ENCODE data around the gene ZNF571.

ZNF571 gene

DNA sequence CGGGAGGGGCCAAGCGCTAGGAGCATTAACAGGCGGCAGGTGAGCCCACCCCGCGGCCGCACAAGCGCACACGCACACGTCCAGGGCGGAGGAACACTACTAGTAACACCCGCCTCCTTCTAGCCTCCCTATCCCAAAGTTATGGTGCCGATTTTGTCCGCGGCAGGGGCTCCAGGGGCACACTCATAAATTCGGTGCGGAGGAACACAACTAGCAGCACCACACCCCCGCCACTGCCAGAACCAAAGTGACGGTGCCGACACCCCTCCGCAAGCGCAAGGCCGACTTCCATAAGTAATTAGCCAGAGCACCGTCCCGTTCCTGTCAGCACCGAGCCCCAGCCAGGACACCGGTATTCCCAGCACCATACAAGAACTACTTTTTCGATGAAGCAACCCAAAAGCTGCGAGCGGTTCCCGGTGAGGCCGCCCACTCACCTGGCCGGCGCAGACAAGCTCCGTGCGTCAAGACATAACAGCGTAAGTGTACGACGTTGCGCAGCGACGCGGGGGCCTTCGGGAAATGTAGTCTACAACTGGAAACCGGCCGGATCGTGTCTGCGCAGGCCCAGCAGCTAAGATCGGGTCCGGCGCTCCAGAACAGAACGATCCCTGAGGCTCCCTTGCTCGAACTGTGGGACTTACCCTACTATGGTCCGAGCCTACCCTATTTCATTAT is at the start of gene ZNF571, which contains the start of gene ZNF540:
ZNF571 (minus strand) TSS at position 489 of the 678 bp plus-strand sequence. CDS start 8,116 bp downstream, outside the sequence.
ZNF540 (plus strand) TSS at position 573 of the 678 bp plus-strand sequence. CDS start 3,572 bp downstream, outside the sequence.
- in situ Hi-C loops (cut with MboI; ENCODE audit: low pct_unique_long_range_greater_than_20kb, low sequenced_read_pairs, unreplicated experiment), result no loop called here
- peak; percentile 85 for DNase-seq (ENCODE audit: low spot score)

DNA sequence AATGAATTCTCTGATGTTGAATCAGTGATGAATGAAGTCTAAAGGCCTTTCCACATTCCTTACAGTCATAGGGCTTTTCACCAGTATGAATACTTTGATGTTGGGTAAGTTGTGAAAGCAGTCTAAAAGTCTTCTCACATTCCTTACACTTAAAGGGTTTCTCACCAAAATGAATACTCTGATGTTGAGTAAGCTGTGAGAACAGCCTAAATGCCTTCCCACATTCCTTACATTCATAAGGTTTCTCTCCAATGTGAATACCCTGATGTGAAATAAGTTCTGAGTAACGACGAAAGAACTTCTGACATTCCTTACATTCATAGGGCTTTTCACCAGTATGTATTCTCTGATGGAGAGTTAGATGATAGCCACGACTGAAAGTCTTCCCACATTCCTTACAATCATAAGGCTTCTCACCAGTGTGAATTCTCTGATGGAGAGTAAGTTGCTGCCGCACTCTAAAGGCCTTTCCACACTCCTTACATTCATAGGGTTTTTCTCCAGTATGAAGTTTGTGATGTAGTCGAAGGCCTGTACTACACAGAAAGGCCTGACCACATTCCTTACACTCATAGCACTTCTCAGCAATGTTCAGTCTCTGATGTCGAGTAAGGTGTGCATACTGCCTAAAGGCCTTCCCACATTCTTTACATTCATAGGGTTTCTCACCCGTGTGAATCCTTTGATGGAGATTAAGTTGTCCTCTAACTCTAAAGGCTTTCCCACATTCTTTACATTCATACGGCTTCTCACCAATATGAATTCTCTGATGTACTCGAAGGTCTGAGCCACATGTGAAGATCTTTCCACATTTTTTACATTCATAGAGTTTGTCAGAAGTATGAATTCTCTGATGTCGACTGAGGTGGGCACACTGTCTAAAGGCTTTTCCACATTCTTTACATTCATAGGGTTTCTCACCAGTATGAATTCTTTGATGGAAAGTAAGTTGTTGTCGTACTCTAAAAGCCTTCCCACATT is 40.8 kb upstream of the ZNF571 start:
- TF ChIP-seq, protein P1, sequence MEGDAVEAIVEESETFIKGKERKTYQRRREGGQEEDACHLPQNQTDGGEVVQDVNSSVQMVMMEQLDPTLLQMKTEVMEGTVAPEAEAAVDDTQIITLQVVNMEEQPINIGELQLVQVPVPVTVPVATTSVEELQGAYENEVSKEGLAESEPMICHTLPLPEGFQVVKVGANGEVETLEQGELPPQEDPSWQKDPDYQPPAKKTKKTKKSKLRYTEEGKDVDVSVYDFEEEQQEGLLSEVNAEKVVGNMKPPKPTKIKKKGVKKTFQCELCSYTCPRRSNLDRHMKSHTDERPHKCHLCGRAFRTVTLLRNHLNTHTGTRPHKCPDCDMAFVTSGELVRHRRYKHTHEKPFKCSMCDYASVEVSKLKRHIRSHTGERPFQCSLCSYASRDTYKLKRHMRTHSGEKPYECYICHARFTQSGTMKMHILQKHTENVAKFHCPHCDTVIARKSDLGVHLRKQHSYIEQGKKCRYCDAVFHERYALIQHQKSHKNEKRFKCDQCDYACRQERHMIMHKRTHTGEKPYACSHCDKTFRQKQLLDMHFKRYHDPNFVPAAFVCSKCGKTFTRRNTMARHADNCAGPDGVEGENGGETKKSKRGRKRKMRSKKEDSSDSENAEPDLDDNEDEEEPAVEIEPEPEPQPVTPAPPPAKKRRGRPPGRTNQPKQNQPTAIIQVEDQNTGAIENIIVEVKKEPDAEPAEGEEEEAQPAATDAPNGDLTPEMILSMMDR (IDR thresholded peaks at IDR 0.05; ENCODE audit: extremely low read depth, insufficient read depth, missing control alignments), result no peak
- in situ Hi-C loops (cut with MboI; ENCODE audit: low pct_unique_long_range_greater_than_20kb, low sequenced_read_pairs, unreplicated experiment), result no loop called here
- no peak for DNase-seq (ENCODE audit: low spot score)

More for the DNA sequence above, at the start of gene ZNF571, which contains the start of gene ZNF540:
- TF ChIP-seq, protein P1 (IDR thresholded peaks at IDR 0.05; ENCODE audit: extremely low read depth, insufficient read depth, missing control alignments), result no peak

DNA sequence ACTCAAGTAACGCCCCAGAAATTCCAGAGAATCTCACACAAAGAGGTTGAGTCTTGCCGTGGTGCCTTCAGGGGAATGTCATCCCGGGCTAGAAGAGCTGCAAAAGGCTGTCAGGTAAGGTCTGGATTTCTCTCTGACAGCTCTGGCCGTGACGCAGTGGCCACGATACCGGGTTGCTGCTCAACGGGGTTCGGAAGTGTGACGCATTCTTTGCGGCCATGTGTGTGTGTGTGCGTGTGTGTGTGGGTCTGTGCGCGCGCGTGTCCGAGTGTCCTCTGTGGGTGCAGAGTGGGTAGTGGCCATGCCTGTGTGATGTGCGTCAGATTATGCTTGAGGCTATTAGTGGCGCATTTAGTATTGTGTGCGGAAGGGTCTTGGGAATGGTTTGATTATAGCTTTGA is 390 bp upstream of the ZNF571 start:
- TF ChIP-seq, protein P1 (IDR thresholded peaks at IDR 0.05; ENCODE audit: extremely low read depth, insufficient read depth, missing control alignments), result no peak
- peak; percentile 51 for DNase-seq (ENCODE audit: low spot score)
- in situ Hi-C loops (cut with MboI; ENCODE audit: low pct_unique_long_range_greater_than_20kb, low sequenced_read_pairs, unreplicated experiment), result no loop called here

DNA sequence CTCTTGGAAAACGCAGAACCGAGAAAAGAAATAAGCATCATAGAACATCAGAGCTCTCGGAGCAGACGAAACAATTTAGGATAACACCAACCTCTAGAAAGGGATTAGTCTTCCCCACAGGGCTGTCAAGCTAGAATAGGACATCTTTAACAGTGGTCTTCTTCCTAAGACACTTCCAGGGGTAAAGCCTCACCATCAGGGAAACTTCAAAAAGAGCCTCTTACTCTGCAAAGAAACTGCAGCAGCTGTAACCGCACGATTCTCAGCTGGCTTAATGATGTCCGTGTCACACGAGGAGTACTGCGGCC is 642 bp downstream of the ZNF571 start:
- in situ Hi-C loops (cut with MboI; ENCODE audit: low pct_unique_long_range_greater_than_20kb, low sequenced_read_pairs, unreplicated experiment), result no loop called here
- no peak for DNase-seq (ENCODE audit: low spot score)
- TF ChIP-seq, protein P1 (IDR thresholded peaks at IDR 0.05; ENCODE audit: extremely low read depth, insufficient read depth, missing control alignments), result no peak

DNA sequence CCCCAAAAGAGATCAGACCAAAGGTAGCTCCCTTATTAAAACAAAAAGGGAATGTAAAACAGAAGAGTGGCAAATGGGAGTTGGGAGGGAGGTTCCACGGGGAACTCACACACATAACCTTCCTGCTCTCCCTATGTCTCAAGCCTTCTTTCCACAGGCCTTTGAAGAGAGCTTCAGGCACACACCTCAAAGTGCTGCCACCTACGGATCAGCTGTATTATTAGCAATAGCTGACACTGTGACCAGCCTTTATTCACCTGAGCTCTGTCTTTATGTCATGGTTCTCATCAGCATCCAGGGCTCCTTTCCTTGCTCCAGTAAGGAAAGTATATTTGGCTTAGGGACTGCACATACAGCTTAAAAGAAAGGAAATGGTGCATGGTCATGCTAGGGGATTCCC is 11.3 kb downstream of the ZNF571 start:
- in situ Hi-C loops (cut with MboI; ENCODE audit: low pct_unique_long_range_greater_than_20kb, low sequenced_read_pairs, unreplicated experiment), result no loop called here
- TF ChIP-seq, protein P1 (IDR thresholded peaks at IDR 0.05; ENCODE audit: extremely low read depth, insufficient read depth, missing control alignments), result no peak
- DNase-seq (ENCODE audit: low spot score), result no peak

DNA sequence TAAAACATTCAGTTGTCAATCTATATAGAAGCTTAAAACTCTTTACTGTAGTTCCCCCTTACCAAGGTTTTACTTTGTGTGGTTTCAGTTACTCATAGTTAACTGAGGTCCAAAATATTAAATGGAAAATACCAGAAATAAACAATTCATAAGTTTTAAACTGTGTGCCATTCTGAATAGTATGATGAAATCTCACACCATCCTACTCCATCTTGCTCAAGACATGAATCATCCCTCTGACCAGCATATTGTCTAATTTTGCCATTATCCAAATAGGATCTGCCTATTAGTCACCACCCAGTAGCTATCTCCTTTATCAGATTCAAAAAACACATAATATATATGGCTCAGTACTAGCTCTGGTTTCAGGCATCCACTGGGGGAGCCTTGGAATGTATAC is 22.4 kb downstream of the ZNF571 start:
- TF ChIP-seq, protein P1 (IDR thresholded peaks at IDR 0.05; ENCODE audit: extremely low read depth, insufficient read depth, missing control alignments), result no peak
- DNase-seq (ENCODE audit: low spot score), result no peak
- in situ Hi-C loops (cut with MboI; ENCODE audit: low pct_unique_long_range_greater_than_20kb, low sequenced_read_pairs, unreplicated experiment), result no loop called here
